KMS-11 (cell line): ENCODE results near the gene PJVK.
A peak's percentile ranks its signal among the peaks of the same experiment; 100 is the strongest.

Experiments
- H2AFZ ChIP-seq: fragments of 200-600 bp; sonication (generic); 2 replicates; pipeline ENCODE4 v1.6.1; 2016; ENCODE audit warnings: antibody characterized with exemption, mixed run types, low read depth
- H3K27ac ChIP-seq: fragments of 200-600 bp; sonication (generic); 2 replicates; pipeline ENCODE4 v1.6.1; 2016; ENCODE audit warnings: mild to moderate bottlenecking, mixed run types
- H3K27me3 ChIP-seq: fragments of 200-600 bp; sonication (generic); 2 replicates; pipeline ENCODE4 v1.6.1; 2017; ENCODE audit warnings: mild to moderate bottlenecking, low read depth, mixed run types, moderate library complexity; ENCODE audit not compliant: insufficient read depth
- H3K36me3 ChIP-seq: fragments of 200-600 bp; sonication (generic); 2 replicates; pipeline ENCODE4 v1.6.1; 2017; ENCODE audit warnings: mild to moderate bottlenecking, mixed run types; ENCODE audit not compliant: insufficient read depth
- H3K4me1 ChIP-seq: fragments of 200-600 bp; sonication (generic); 2 replicates; pipeline ENCODE4 v1.6.1; 2016; ENCODE audit warnings: mild to moderate bottlenecking, low read depth, mixed run types; ENCODE audit not compliant: poor library complexity, severe bottlenecking
- H3K4me2 ChIP-seq: fragments of 200-600 bp; sonication (generic); 2 replicates; pipeline ENCODE4 v1.7.0; 2016; ENCODE audit warnings: mild to moderate bottlenecking, mixed run types
- H3K4me3 ChIP-seq: fragments of 200-600 bp; sonication (generic); IDR thresholded peaks from 2 replicates; pipeline ENCODE4 v1.6.1; 2017; ENCODE audit warnings: low read depth, low read length, mixed read lengths; ENCODE audit not compliant: insufficient read depth
- H3K79me2 ChIP-seq: fragments of 200-600 bp; sonication (generic); 2 replicates; pipeline ENCODE4 v1.6.1; 2016; ENCODE audit warnings: low read depth, mixed run types; ENCODE audit not compliant: insufficient read depth
- H3K9ac ChIP-seq: fragments of 200-600 bp; sonication (generic); 2 replicates; pipeline ENCODE4 v1.6.1; 2016; ENCODE audit warnings: mild to moderate bottlenecking, mixed run types
- H4K20me1 ChIP-seq: fragments of 200-600 bp; sonication (generic); 2 replicates; pipeline ENCODE4 v1.6.1; 2016; ENCODE audit warnings: mild to moderate bottlenecking, mixed run types; ENCODE audit not compliant: insufficient read depth
- TF ChIP-seq, protein P1 (sequence below): fragments of 200-600 bp; sonication (generic); conservative IDR thresholded peaks from 2 replicates; pipeline ENCODE4 v1.6.1; 2017; ENCODE audit warnings: low read depth, mild to moderate bottlenecking, antibody characterized with exemption, low read length, moderate library complexity, mixed read lengths

The PJVK gene

DNA sequence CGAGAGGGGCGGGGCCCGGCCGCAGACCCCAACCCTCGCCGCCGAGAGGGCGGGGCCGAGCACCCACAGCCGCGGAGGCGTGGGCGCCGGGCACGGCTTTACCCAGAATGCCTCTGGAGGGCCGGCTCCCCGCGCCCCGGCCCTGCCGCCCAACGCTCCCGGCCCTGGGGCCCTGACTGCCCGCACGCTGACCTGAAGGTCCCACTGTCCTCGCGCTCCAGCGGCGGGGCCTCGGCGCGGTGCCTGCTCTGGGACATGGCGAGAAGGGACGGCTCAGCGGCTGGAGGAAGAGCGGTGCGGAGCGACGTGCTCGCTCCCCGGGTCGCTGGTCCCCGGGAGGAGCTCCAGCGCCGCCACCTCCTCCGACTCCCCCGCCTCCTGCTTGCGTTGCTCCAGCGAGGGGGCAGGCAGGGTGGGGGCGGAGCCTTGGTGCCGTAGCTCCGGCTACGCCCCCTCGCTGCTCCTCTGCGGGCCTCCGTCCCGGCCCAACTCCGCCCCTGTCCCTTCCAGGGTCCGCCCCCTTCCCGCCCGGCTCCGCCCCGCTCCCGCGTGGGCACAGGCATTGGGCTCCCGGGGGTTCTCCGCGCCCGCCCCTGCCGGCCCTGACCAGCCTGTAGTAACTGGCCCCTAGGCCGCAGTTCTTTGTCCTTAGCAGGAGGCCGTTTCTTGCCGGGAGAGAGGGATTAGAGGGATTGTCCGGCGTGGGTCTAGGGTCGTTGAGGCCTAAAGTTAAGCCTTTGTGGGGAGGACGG is at the start of gene PJVK, which contains the start of gene PRKRA:
Gene PJVK, plus strand, starts transcription at position 605 of the 752 bp plus-strand sequence. CDS start 2,032 bp downstream, outside the sequence.
Gene PRKRA, minus strand, starts transcription at position 402 of the 752 bp plus-strand sequence. Its CDS starts 145 bp downstream, at position 257.
- peak within 1 kb of the TSS; percentile 81 for H3K9ac ChIP-seq
- H3K36me3 ChIP-seq = peaks cover 5% of the 10 kb centered on the region; the same call in 1 of the 2 replicates
- H3K4me1 ChIP-seq = peaks cover 29% of the 10 kb centered on the region
- peak within 1 kb of the TSS; percentile 83 for H3K27ac ChIP-seq
- H2AFZ ChIP-seq = peak within 1 kb of the TSS; percentile 93
- peaks cover 16% of the 10 kb centered on the region; the same call in 1 of the 2 replicates for H3K79me2 ChIP-seq
- no peaks in the 10 kb centered on the region for H3K27me3 ChIP-seq
- H4K20me1 ChIP-seq = no peaks in the 10 kb centered on the region
- TF ChIP-seq, protein P1, sequence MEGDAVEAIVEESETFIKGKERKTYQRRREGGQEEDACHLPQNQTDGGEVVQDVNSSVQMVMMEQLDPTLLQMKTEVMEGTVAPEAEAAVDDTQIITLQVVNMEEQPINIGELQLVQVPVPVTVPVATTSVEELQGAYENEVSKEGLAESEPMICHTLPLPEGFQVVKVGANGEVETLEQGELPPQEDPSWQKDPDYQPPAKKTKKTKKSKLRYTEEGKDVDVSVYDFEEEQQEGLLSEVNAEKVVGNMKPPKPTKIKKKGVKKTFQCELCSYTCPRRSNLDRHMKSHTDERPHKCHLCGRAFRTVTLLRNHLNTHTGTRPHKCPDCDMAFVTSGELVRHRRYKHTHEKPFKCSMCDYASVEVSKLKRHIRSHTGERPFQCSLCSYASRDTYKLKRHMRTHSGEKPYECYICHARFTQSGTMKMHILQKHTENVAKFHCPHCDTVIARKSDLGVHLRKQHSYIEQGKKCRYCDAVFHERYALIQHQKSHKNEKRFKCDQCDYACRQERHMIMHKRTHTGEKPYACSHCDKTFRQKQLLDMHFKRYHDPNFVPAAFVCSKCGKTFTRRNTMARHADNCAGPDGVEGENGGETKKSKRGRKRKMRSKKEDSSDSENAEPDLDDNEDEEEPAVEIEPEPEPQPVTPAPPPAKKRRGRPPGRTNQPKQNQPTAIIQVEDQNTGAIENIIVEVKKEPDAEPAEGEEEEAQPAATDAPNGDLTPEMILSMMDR = no peak
- H3K4me3 ChIP-seq = peak within 1 kb of the TSS; percentile 87
- H3K4me2 ChIP-seq = peak within 1 kb of the TSS; percentile 94

GRCh38 chr2:178401994-178402437 is 49.2 kb upstream of the PJVK start:
- H3K9ac ChIP-seq = no peak overlapping the region
- peak overlapping the region; percentile 91; the same call in 1 of the 2 replicates for H3K27ac ChIP-seq
- no peak overlapping the region for H2AFZ ChIP-seq
- no peak overlapping the region for H3K4me3 ChIP-seq
- peak overlapping the region; percentile 98; the same call in 1 of the 2 replicates for H3K4me2 ChIP-seq
- TF ChIP-seq, protein P1 = no peak
- H3K36me3 ChIP-seq = no peaks in the 10 kb centered on the region
- H4K20me1 ChIP-seq = no peaks in the 10 kb centered on the region
- no peaks in the 10 kb centered on the region for H3K79me2 ChIP-seq
- peaks cover 70% of the 10 kb centered on the region for H3K4me1 ChIP-seq
- H3K27me3 ChIP-seq = no peaks in the 10 kb centered on the region

GRCh38 chr2:178403671-178404306 is 47.4 kb upstream of the PJVK start:
- Histone ChIP-seq H3K79me2 (no peaks in the 10 kb centered on the region), H3K27me3 (no peaks in the 10 kb centered on the region), H3K4me1 (peaks cover 74% of the 10 kb centered on the region), H2AFZ (peak overlapping the region; percentile 56), H3K4me2 (peak overlapping the region; percentile 98), H4K20me1 (no peaks in the 10 kb centered on the region), H3K36me3 (no peaks in the 10 kb centered on the region), H3K27ac (peak overlapping the region; percentile 91), H3K9ac (peak overlapping the region; percentile 41; the same call in 1 of the 2 replicates), H3K4me3 (peak overlapping the region; percentile 31)
- TF ChIP-seq, protein P1 = no peak

- Histone ChIP-seq H3K79me2 (no peaks in the 10 kb centered on the region), H3K27ac (peak overlapping the region; percentile 91), H3K4me3 (peak overlapping the region; percentile 31), H2AFZ (peak overlapping the region; percentile 56), H3K4me2 (peak overlapping the region; percentile 98), H4K20me1 (no peaks in the 10 kb centered on the region), H3K9ac (peak overlapping the region; percentile 41), H3K4me1 (peaks cover 74% of the 10 kb centered on the region), H3K27me3 (no peaks in the 10 kb centered on the region), H3K36me3 (no peaks in the 10 kb centered on the region)
- TF ChIP-seq, protein P1 = no peak
Measured at GRCh38 chr2:178404368-178404767, 46.8 kb upstream of the PJVK start.
